T-cell (primary cell): Measurements from ENCODE around the gene LEUTX. TPM values are rescaled to one million over a fixed set of nuclear protein-coding genes. Genes with fewer than 3 reads are reported as not detected.
"Not testable (repeated sequence)": the region's sequence is repeated elsewhere in the genome, so short reads cannot be mapped to it uniquely, and the experiment has no call there.

ENCODE experiments used
- ATAC-seq, 4 experiments: fragments of 200-7000 bp in 3 of 4; fragments of 150-1000 bp in 1 of 4; cut with Tn5 transposase; replicated peaks in 1 of 4; 1 replicate in 3 of 4; 2 replicates in 1 of 4; pipeline ENCODE4 v1.10.0; 2021; ENCODE audit warnings: moderate library complexity in 3 of 4, mild to moderate bottlenecking in 2 of 4, moderate number of reproducible peaks in 1 of 4
- CTCF ChIA-PET, 2 donors: fragments of 300-600 bp; sonication (Branson Sonifier 250); formaldehyde crosslinking; loops; one replicate each; lab custom pipeline; 2022; ENCODE audit warnings: antibody characterized with exemption in 2 of 2; lab: Charles Lee
- POLR2A ChIA-PET, 2 donors: fragments of 300-600 bp; sonication (Branson Sonifier 250); formaldehyde crosslinking; loops; one replicate each; lab custom pipeline; 2022; ENCODE audit warnings: antibody characterized with exemption in 2 of 2; lab: Charles Lee
- DNase-seq, 35 experiments: peaks; one replicate each; pipeline versions ENCODE4 v3.0.0 to v3.0.0-alpha.2; 2013 to 2023
- H3K27ac ChIP-seq: one replicate; pipeline ENCODE4 v1.5.1; 2013; ENCODE audit warnings: low read length
- H3K27me3 ChIP-seq, 2 experiments: replicated peaks in 1 of 2; 1 replicate in 1 of 2; 2 replicates in 1 of 2; pipeline versions ENCODE4 v1.6.1 to v1.7.0; 2013; ENCODE audit warnings: low read length in 1 of 2, mixed read lengths in 1 of 2; ENCODE audit not compliant: control insufficient read depth in 2 of 2, insufficient read depth in 2 of 2; ENCODE audit errors: extremely low read depth in 1 of 2
- H3K36me3 ChIP-seq, 2 donors: 1 replicate in 1 of 2; 2 replicates in 1 of 2; pipeline versions ENCODE4 v1.6.1 to v1.7.0; 2013; ENCODE audit warnings: low read length in 1 of 2; ENCODE audit not compliant: control insufficient read depth in 2 of 2, insufficient read depth in 1 of 2; ENCODE audit errors: extremely low read depth in 1 of 2
- H3K4me1 ChIP-seq, 2 experiments: 1 replicate in 1 of 2; 2 replicates in 1 of 2; pipeline versions ENCODE4 v1.6.1 to v1.7.0; 2013; ENCODE audit warnings: low read length in 2 of 2, mixed read lengths in 1 of 2; ENCODE audit not compliant: insufficient read depth in 2 of 2, control insufficient read depth in 1 of 2; ENCODE audit errors: extremely low read depth in 1 of 2
- H3K4me3 ChIP-seq, 2 donors: 1 replicate in 1 of 2; 2 replicates in 1 of 2; pipeline versions ENCODE4 v1.5.1 to v1.7.0; 2013; ENCODE audit warnings: mild to moderate bottlenecking in 2 of 2, low read length in 1 of 2, moderate library complexity in 1 of 2; ENCODE audit not compliant: control insufficient read depth in 1 of 2; ENCODE audit errors: extremely low read depth in 1 of 2
- H3K9me3 ChIP-seq: 2 replicates; pipeline ENCODE4 v1.7.0; 2013
- H3K27ac Mint-ChIP-seq, 2 donors: one replicate each; pipeline ENCODE4 v1.8.0; 2020 to 2021; ENCODE audit warnings: mild to moderate bottlenecking in 2 of 2, mixed read lengths in 2 of 2
- H3K27me3 Mint-ChIP-seq, 2 donors: one replicate each; pipeline ENCODE4 v1.8.0; 2021 to 2022; ENCODE audit warnings: mixed read lengths in 2 of 2
- H3K36me3 Mint-ChIP-seq: one replicate; pipeline ENCODE4 v1.8.0; 2021; ENCODE audit warnings: mixed read lengths
- H3K4me1 Mint-ChIP-seq, 3 donors: one replicate each; pipeline ENCODE4 v1.8.0; 2020 to 2022; ENCODE audit warnings: mixed read lengths in 3 of 3, mild to moderate bottlenecking in 1 of 3
- H3K4me3 Mint-ChIP-seq, 3 donors: one replicate each; pipeline ENCODE4 v1.8.0; 2020 to 2022; ENCODE audit warnings: mild to moderate bottlenecking in 3 of 3, mixed read lengths in 3 of 3, moderate library complexity in 3 of 3
- H3K9me3 Mint-ChIP-seq, 3 donors: one replicate each; pipeline ENCODE4 v1.8.0; 2020 to 2022; ENCODE audit warnings: mixed read lengths in 3 of 3
- WGBS: methylation state at CpG from one replicate; pipeline ENCODE4 v1.1.5; 2013; ENCODE audit warnings: missing lambda C conversion rate; ENCODE audit not compliant: insufficient coverage; 5-methylcytosine and 5-hydroxymethylcytosine counted together
- total RNA-seq, 35 experiments: library from RNA in 6 of 35; stranded (reverse) in 6 of 35; fragments of 120-200 nt in 1 of 35; gene quantifications; one replicate each; pipeline versions ENCODE4 v1.2.1 to v1.2.4 and lab custom pipeline; 2013 to 2026

LEUTX gene
- total RNA-seq, 5 donors from 2014 or later (not counting 1 experiment from before 2014, with no cell fraction given) = not detected

- WGBS = no CpG with 5 or more reads among the region's 6 CpGs
- H3K36me3 Mint-ChIP-seq = peaks cover 29% of the 10 kb centered on the region
These were observed 35.5 kb downstream of the LEUTX start for GRCh38 chr19:39814111-39814510.

GRCh38 chr19:39814595-39814994 lies 35.9 kb downstream of the LEUTX start:
- Mint-ChIP-seq H3K4me3 (no peak overlapping the region), H3K27ac (no peak overlapping the region), H3K27me3 (no peaks in the 10 kb centered on the region), H3K4me1 (peaks cover 9 to 14% (median 11%) of the 10 kb centered on the region in 3 donors), H3K36me3 (peaks cover 31% of the 10 kb centered on the region), H3K9me3 (no peaks in the 10 kb centered on the region)
- H3K4me1 ChIP-seq = peaks cover 0 to 4% of the 10 kb centered on the region in 2 experiments
- ChIA-PET CTCF (no interaction called here), POLR2A (no interaction called here)
- H3K27me3 ChIP-seq = no peaks in the 10 kb centered on the region
- H3K9me3 ChIP-seq = no peaks in the 10 kb centered on the region
- H3K36me3 ChIP-seq = peaks cover 3 to 8% of the 10 kb centered on the region in 2 donors
- no peak overlapping the region for H3K4me3 ChIP-seq
- no peak overlapping the region for H3K27ac ChIP-seq
- no peak for ATAC-seq
- DNase-seq = no peak
- no CpG with 5 or more reads among the region's 3 CpGs for WGBS

More at GRCh38 chr19:39814111-39814510, 35.5 kb downstream of the LEUTX start:
- H3K4me1 Mint-ChIP-seq, H3K4me3 Mint-ChIP-seq, DNase-seq, H3K27me3 ChIP-seq, CTCF ChIA-PET, H3K9me3 ChIP-seq, H3K36me3 ChIP-seq, H3K27ac ChIP-seq, H3K27me3 Mint-ChIP-seq, POLR2A ChIA-PET, H3K9me3 Mint-ChIP-seq, H3K4me1 ChIP-seq, ATAC-seq, H3K4me3 ChIP-seq, H3K27ac Mint-ChIP-seq: not testable (repeated sequence)

- H3K9me3 ChIP-seq = no peaks in the 10 kb centered on the region
- Mint-ChIP-seq H3K36me3 (peaks cover 34% of the 10 kb centered on the region), H3K4me1 (peaks cover 9 to 18% (median 16%) of the 10 kb centered on the region in 3 donors), H3K27me3 (no peaks in the 10 kb centered on the region), H3K27ac (no peak overlapping the region), H3K9me3 (no peaks in the 10 kb centered on the region), H3K4me3 (no peak overlapping the region)
- DNase-seq (no peak), ATAC-seq (no peak)
- H3K27ac ChIP-seq = no peak overlapping the region
- no peak overlapping the region for H3K4me3 ChIP-seq
- ChIA-PET CTCF (interaction anchor here in 1 of 2 donors (1.5 kb wide), 1 partner anchor 24 kb away, joined by 4 read pairs; no protein-coding TSS in a partner anchor), POLR2A (no interaction called here)
- H3K4me1 ChIP-seq = peaks cover 0 to 4% of the 10 kb centered on the region in 2 experiments
- H3K36me3 ChIP-seq = peaks cover 3 to 8% of the 10 kb centered on the region in 2 donors
- WGBS = 80% methylated on average over 2 of the region's 5 CpGs
- no peaks in the 10 kb centered on the region for H3K27me3 ChIP-seq
These were observed 37.8 kb downstream of the LEUTX start for GRCh38 chr19:39816287-39817048.

- H3K4me3 Mint-ChIP-seq = no peak overlapping the region
- no peak for ATAC-seq
- ChIA-PET POLR2A (no interaction called here), CTCF (no interaction called here)
- Histone ChIP-seq H3K27me3 (no peaks in the 10 kb centered on the region), H3K9me3 (no peaks in the 10 kb centered on the region), H3K36me3 (peaks cover 3 to 8% of the 10 kb centered on the region in 2 donors), H3K4me1 (peaks cover 0 to 4% of the 10 kb centered on the region in 2 experiments), H3K4me3 (no peak overlapping the region), H3K27ac (no peak overlapping the region)
- 91% methylated on average over 11 of the region's 12 CpGs for WGBS
- peaks cover 34% of the 10 kb centered on the region for H3K36me3 Mint-ChIP-seq
- no peak for DNase-seq
- no peaks in the 10 kb centered on the region for H3K27me3 Mint-ChIP-seq
- H3K9me3 Mint-ChIP-seq = no peaks in the 10 kb centered on the region
- no peak overlapping the region for H3K27ac Mint-ChIP-seq
- H3K4me1 Mint-ChIP-seq = peaks cover 9 to 18% (median 16%) of the 10 kb centered on the region in 3 donors
These were observed 39.4 kb downstream of the LEUTX start for GRCh38 chr19:39817888-39818561.

GRCh38 chr19:39818626-39819097 lies 40.0 kb downstream of the LEUTX start:
- Histone ChIP-seq H3K4me1 (peaks cover 2 to 8% of the 10 kb centered on the region in 2 experiments), H3K36me3 (peaks cover 3 to 8% of the 10 kb centered on the region in 2 donors), H3K4me3 (no peak overlapping the region), H3K9me3 (no peaks in the 10 kb centered on the region), H3K27me3 (no peaks in the 10 kb centered on the region), H3K27ac (no peak overlapping the region)
- Mint-ChIP-seq H3K27ac (no peak overlapping the region), H3K9me3 (no peaks in the 10 kb centered on the region), H3K36me3 (peaks cover 32% of the 10 kb centered on the region), H3K4me3 (no peak overlapping the region), H3K4me1 (peaks cover 9 to 18% (median 16%) of the 10 kb centered on the region in 3 donors), H3K27me3 (no peaks in the 10 kb centered on the region)
- ChIA-PET POLR2A (interaction anchor here in 1 of 2 donors (0.6 kb wide), 1 partner anchor 273 kb away, joined by 3 read pairs; no protein-coding TSS in a partner anchor), CTCF (no interaction called here)
- 100% methylated on average over 4 of the region's 4 CpGs for WGBS
- no peak for ATAC-seq
- no peak for DNase-seq

- no peak for ATAC-seq
- Histone ChIP-seq H3K9me3 (no peaks in the 10 kb centered on the region), H3K27ac (no peak overlapping the region), H3K4me1 (peaks cover 5 to 17% of the 10 kb centered on the region in 2 experiments), H3K4me3 (no peak overlapping the region), H3K36me3 (peaks cover 3 to 8% of the 10 kb centered on the region in 2 donors), H3K27me3 (no peaks in the 10 kb centered on the region)
- no peaks in the 10 kb centered on the region for H3K27me3 Mint-ChIP-seq
- H3K27ac Mint-ChIP-seq = no peak overlapping the region
- DNase-seq = no peak
- peaks cover 30% of the 10 kb centered on the region for H3K36me3 Mint-ChIP-seq
- H3K4me3 Mint-ChIP-seq = no peak overlapping the region
- H3K9me3 Mint-ChIP-seq = no peaks in the 10 kb centered on the region
- ChIA-PET CTCF (interaction anchor here in 1 of 2 donors (0.6 kb wide), 1 partner anchor 22 kb away, joined by 3 read pairs; no protein-coding TSS in a partner anchor), POLR2A (no interaction called here)
- WGBS = 100% methylated on average over 1 of the region's 3 CpGs
- H3K4me1 Mint-ChIP-seq = peaks cover 9 to 18% (median 16%) of the 10 kb centered on the region in 3 donors
These were observed 41.1 kb downstream of the LEUTX start for GRCh38 chr19:39819786-39820185.
